ENCODE results near the gene FAM98A. TPM values are rescaled to one million over a fixed set of nuclear protein-coding genes. Genes with fewer than 3 reads are reported as not detected.

Gene FAM98A
- total RNA-seq, 1 experiment from 2014 or later: 70.9 TPM

- H3K27ac ChIP-seq (ENCODE audit: insufficient read length, low read depth, low read length): no peak overlapping the region
- no peak overlapping the region for H3K9ac ChIP-seq (ENCODE audit: extremely low read depth, insufficient read length, low read length)
- H2BK120ac ChIP-seq (ENCODE audit: low read depth, low read length, poor library complexity, severe bottlenecking): no peak overlapping the region
- no peak overlapping the region for H2BK5ac ChIP-seq (ENCODE audit: insufficient read length, low read length)
- H3K4me1 Mint-ChIP-seq: peaks cover 0 to 5% of the 10 kb centered on the region in 2 experiments; a peak in 1 of 4 replicates
- H3K9me3 ChIP-seq (ENCODE audit: control insufficient read depth, low read depth, low read length): no peaks in the 10 kb centered on the region
- H3K79me2 ChIP-seq (ENCODE audit: insufficient read depth, low read length): no peaks in the 10 kb centered on the region
- no peak overlapping the region for H2AK5ac ChIP-seq (ENCODE audit: insufficient read length, low read length)
- TF ChIP-seq CTCF (conservative IDR thresholded peaks at IDR 0.05): no peak
- no peak overlapping the region for H4K8ac ChIP-seq (replicated peaks; ENCODE audit: insufficient read length, low read depth, low read length)
- no peaks in the 10 kb centered on the region for H4K20me1 ChIP-seq (ENCODE audit: control insufficient read depth, insufficient read depth, insufficient read length)
- no peak overlapping the region for H3K56ac ChIP-seq (ENCODE audit: insufficient read length, low read depth, low read length)
- H3K14ac ChIP-seq (ENCODE audit: insufficient read depth, low read length): no peak overlapping the region
- H3T11ph ChIP-seq (ENCODE audit: low read length): no peak overlapping the region
- no peaks in the 10 kb centered on the region for H3K9me3 Mint-ChIP-seq
- H4K91ac ChIP-seq (ENCODE audit: insufficient read length, low read depth, low read length): no peak overlapping the region
- no peak overlapping the region for H3K18ac ChIP-seq (ENCODE audit: insufficient read length, low read depth, low read length)
- no peak overlapping the region for H3K27ac Mint-ChIP-seq
- no peak overlapping the region for H3K4me2 ChIP-seq (ENCODE audit: insufficient read depth, insufficient read length, low read length)
- H2BK20ac ChIP-seq (ENCODE audit: low read depth, low read length, poor library complexity, severe bottlenecking): no peak overlapping the region
- H3K4me1 ChIP-seq (ENCODE audit: insufficient read depth, low read length): no peaks in the 10 kb centered on the region
- H2BK12ac ChIP-seq (ENCODE audit: insufficient read length, low read depth, low read length): no peak overlapping the region
- WGBS (ENCODE audit: extremely low coverage, insufficient read length, low lambda C conversion rate): no CpG with 5 or more reads among the region's 2 CpGs
- H3K4me3 Mint-ChIP-seq: no peak overlapping the region
- no peak for DNase-seq
- H3K4ac ChIP-seq (ENCODE audit: low read depth, low read length): no peak overlapping the region
- H2BK15ac ChIP-seq (ENCODE audit: low read depth, low read length): no peak overlapping the region
- no peaks in the 10 kb centered on the region for H3K23me2 ChIP-seq (ENCODE audit: insufficient read length, low read depth, low read length, poor library complexity, severe bottlenecking)
- no peaks in the 10 kb centered on the region for H3K79me1 ChIP-seq (ENCODE audit: insufficient read depth, low read depth, low read length, poor library complexity, severe bottlenecking)
- no peaks in the 10 kb centered on the region for H3K36me3 Mint-ChIP-seq (ENCODE audit: insufficient read depth in 1 of 3, low read depth in 3 of 3)
- no peak overlapping the region for H2AFZ ChIP-seq (ENCODE audit: low read length)
- no peak overlapping the region for H3K23ac ChIP-seq (ENCODE audit: insufficient read length, low read depth, low read length)
- H3K27me3 Mint-ChIP-seq (ENCODE audit: low read depth): no peaks in the 10 kb centered on the region; the same call in 1 of the 2 replicates
- H3K27me3 ChIP-seq (ENCODE audit: insufficient read depth, low read length): no peaks in the 10 kb centered on the region
- H4K5ac ChIP-seq (ENCODE audit: insufficient read length, low read depth, low read length): no peak overlapping the region
Observed at GRCh38 chr2:33570681-33571080, 28.4 kb downstream of the FAM98A start.
